Measurements from ENCODE around the gene MMP28.
A peak's percentile ranks its signal among the peaks of the same experiment; 100 is the strongest.

Gene MMP28

GRCh38 chr17:35748979-35749378 lies 46.5 kb downstream of the MMP28 start:
- DNase-seq (ENCODE audit: insufficient read length) (no peak), FAIRE-seq (no peak)

GRCh38 chr17:35748341-35748841 lies 47.0 kb downstream of the MMP28 start:
- FAIRE-seq = no peak
- DNase-seq (ENCODE audit: insufficient read length) = no peak
- TF ChIP-seq TAF1 (IDR thresholded peaks at IDR 0.05; ENCODE audit: borderline replicate concordance, low read depth, low read length) (no peak), POLR2AphosphoS5 (IDR thresholded peaks at IDR 0.05; ENCODE audit: low read depth, low read length) (no peak), POLR2A (IDR thresholded peaks at IDR 0.05; ENCODE audit: low read depth, low read length) (no peak)

More at GRCh38 chr17:35748979-35749378, 46.5 kb downstream of the MMP28 start:
- TF ChIP-seq POLR2AphosphoS5 (IDR thresholded peaks at IDR 0.05; ENCODE audit: low read depth, low read length) = no peak
- TF ChIP-seq TAF1 (IDR thresholded peaks at IDR 0.05; ENCODE audit: borderline replicate concordance, low read depth, low read length) = no peak
- TF ChIP-seq POLR2A (IDR thresholded peaks at IDR 0.05; ENCODE audit: low read depth, low read length) = no peak

- DNase-seq (ENCODE audit: insufficient read length) (peak; percentile 79), FAIRE-seq (no peak)
- TF ChIP-seq POLR2A (IDR thresholded peaks at IDR 0.05; ENCODE audit: low read depth, low read length) = no peak
- TF ChIP-seq TAF1 (IDR thresholded peaks at IDR 0.05; ENCODE audit: borderline replicate concordance, low read depth, low read length) = no peak
- no peak for TF ChIP-seq POLR2AphosphoS5 (IDR thresholded peaks at IDR 0.05; ENCODE audit: low read depth, low read length)
These were observed 47.9 kb downstream of the MMP28 start for GRCh38 chr17:35747540-35748017.

GRCh38 chr17:35745749-35746320 lies 49.6 kb downstream of the MMP28 start:
- DNase-seq (ENCODE audit: insufficient read length) (no peak), FAIRE-seq (no peak)
- TF ChIP-seq TAF1 (IDR thresholded peaks at IDR 0.05; ENCODE audit: borderline replicate concordance, low read depth, low read length) (no peak), POLR2AphosphoS5 (IDR thresholded peaks at IDR 0.05; ENCODE audit: low read depth, low read length) (no peak), POLR2A (IDR thresholded peaks at IDR 0.05; ENCODE audit: low read depth, low read length) (no peak)

GRCh38 chr17:35745246-35745645 lies 50.2 kb downstream of the MMP28 start:
- FAIRE-seq = no peak
- no peak for TF ChIP-seq POLR2AphosphoS5 (IDR thresholded peaks at IDR 0.05; ENCODE audit: low read depth, low read length)
- no peak for TF ChIP-seq TAF1 (IDR thresholded peaks at IDR 0.05; ENCODE audit: borderline replicate concordance, low read depth, low read length)
- no peak for TF ChIP-seq POLR2A (IDR thresholded peaks at IDR 0.05; ENCODE audit: low read depth, low read length)
- DNase-seq (ENCODE audit: insufficient read length) = no peak

GRCh38 chr17:35744830-35745229 lies 50.6 kb downstream of the MMP28 start:
- FAIRE-seq (no peak), DNase-seq (ENCODE audit: insufficient read length) (no peak)
- TF ChIP-seq TAF1 (IDR thresholded peaks at IDR 0.05; ENCODE audit: borderline replicate concordance, low read depth, low read length) (no peak), POLR2AphosphoS5 (IDR thresholded peaks at IDR 0.05; ENCODE audit: low read depth, low read length) (no peak), POLR2A (IDR thresholded peaks at IDR 0.05; ENCODE audit: low read depth, low read length) (no peak)

GRCh38 chr17:35743626-35744328 lies 51.7 kb downstream of the MMP28 start:
- no peak for DNase-seq (ENCODE audit: insufficient read length)
- FAIRE-seq = no peak
- TF ChIP-seq TAF1 (IDR thresholded peaks at IDR 0.05; ENCODE audit: borderline replicate concordance, low read depth, low read length) (no peak), POLR2AphosphoS5 (IDR thresholded peaks at IDR 0.05; ENCODE audit: low read depth, low read length) (no peak), POLR2A (IDR thresholded peaks at IDR 0.05; ENCODE audit: low read depth, low read length) (no peak)

GRCh38 chr17:35742896-35743477 lies 52.5 kb downstream of the MMP28 start:
- TF ChIP-seq POLR2AphosphoS5 (IDR thresholded peaks at IDR 0.05; ENCODE audit: low read depth, low read length) = no peak
- TF ChIP-seq POLR2A (IDR thresholded peaks at IDR 0.05; ENCODE audit: low read depth, low read length) = no peak
- TF ChIP-seq TAF1 (IDR thresholded peaks at IDR 0.05; ENCODE audit: borderline replicate concordance, low read depth, low read length) = no peak
- FAIRE-seq = no peak
- DNase-seq (ENCODE audit: insufficient read length) = no peak

GRCh38 chr17:35742496-35742895 lies 52.9 kb downstream of the MMP28 start:
- FAIRE-seq (no peak), DNase-seq (ENCODE audit: insufficient read length) (no peak)
- TF ChIP-seq POLR2AphosphoS5 (IDR thresholded peaks at IDR 0.05; ENCODE audit: low read depth, low read length) (no peak), TAF1 (IDR thresholded peaks at IDR 0.05; ENCODE audit: borderline replicate concordance, low read depth, low read length) (no peak), POLR2A (IDR thresholded peaks at IDR 0.05; ENCODE audit: low read depth, low read length) (no peak)

- no peak for DNase-seq (ENCODE audit: insufficient read length)
- TF ChIP-seq POLR2AphosphoS5 (IDR thresholded peaks at IDR 0.05; ENCODE audit: low read depth, low read length) (no peak), TAF1 (IDR thresholded peaks at IDR 0.05; ENCODE audit: borderline replicate concordance, low read depth, low read length) (no peak), POLR2A (IDR thresholded peaks at IDR 0.05; ENCODE audit: low read depth, low read length) (no peak)
- no peak for FAIRE-seq
These were observed 54.2 kb downstream of the MMP28 start for GRCh38 chr17:35740997-35741931.

GRCh38 chr17:35740216-35740615 lies 55.2 kb downstream of the MMP28 start:
- no peak for DNase-seq (ENCODE audit: insufficient read length)
- FAIRE-seq = no peak
- TF ChIP-seq POLR2AphosphoS5 (IDR thresholded peaks at IDR 0.05; ENCODE audit: low read depth, low read length) (no peak), TAF1 (IDR thresholded peaks at IDR 0.05; ENCODE audit: borderline replicate concordance, low read depth, low read length) (no peak), POLR2A (IDR thresholded peaks at IDR 0.05; ENCODE audit: low read depth, low read length) (no peak)

All from GM12892 (cell line).